ENCODE results near the gene C4orf54. TPM values are rescaled to one million over a fixed set of nuclear protein-coding genes. Genes with fewer than 3 reads are reported as not detected.

C4orf54 gene
- total RNA-seq, 1 experiment from 2014 or later: not detected

DNA sequence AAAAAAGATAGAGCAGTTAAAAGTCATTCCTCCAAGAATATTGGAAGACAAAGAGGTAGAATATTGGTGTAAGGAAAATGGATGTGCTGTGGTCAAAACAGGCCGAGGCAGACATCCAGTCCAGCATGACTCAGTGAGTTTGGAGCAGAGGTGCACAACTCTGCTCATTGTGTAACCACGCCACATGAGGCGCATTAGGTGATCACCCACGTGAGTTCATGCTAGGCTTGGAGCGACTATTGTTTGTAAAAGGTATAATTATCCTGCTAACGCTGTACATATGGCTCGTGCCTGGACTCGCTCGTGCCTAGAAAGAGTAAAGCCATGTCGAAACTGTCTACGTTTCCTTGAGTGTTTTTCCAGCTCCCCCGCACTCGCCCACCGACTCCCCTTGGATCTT lies 23.9 kb downstream of the C4orf54 start:
- DNase-seq (ENCODE audit: low read depth, low spot score) (no peak), ATAC-seq (no peak)
- ChIA-PET POLR2A (no interaction called here), CTCF (no interaction called here)
- Histone ChIP-seq H3K9me3 (ENCODE audit: control insufficient read depth, insufficient read depth, low read depth, low read length) (no peaks in the 10 kb centered on the region), H3K36me3 (ENCODE audit: control insufficient read depth, insufficient read depth, low read length) (no peaks in the 10 kb centered on the region), H3K4me1 (ENCODE audit: control insufficient read depth, insufficient read depth, low read length) (no peaks in the 10 kb centered on the region), H3K27ac (ENCODE audit: low read length) (no peak overlapping the region), H3K4me3 (ENCODE audit: low read depth in 2 of 2, low read length in 2 of 2) (no peak overlapping the region), H3K27me3 (ENCODE audit: control insufficient read depth, insufficient read depth, low read length) (no peaks in the 10 kb centered on the region)
- intact Hi-C loops (cut with micrococcal nuclease; ENCODE audit: unreplicated experiment) (no loop called here), in situ Hi-C loops (cut with HindIII; ENCODE audit: low pct_unique_long_range_greater_than_20kb, low sequenced_read_pairs) (no loop called here)
- BruUV-seq (replicated peaks): no TSS peak
- TF ChIP-seq TCF7L2 (IDR thresholded peaks at IDR 0.05; ENCODE audit: low read depth, low read length) (no peak), SIN3A (IDR thresholded peaks at IDR 0.05; ENCODE audit: borderline replicate concordance, insufficient read depth, low read depth, low read length) (no peak), POLR2AphosphoS5 (IDR thresholded peaks at IDR 0.05; ENCODE audit: low read depth, low read length) (no peak)
- TF ChIP-seq, protein P1, sequence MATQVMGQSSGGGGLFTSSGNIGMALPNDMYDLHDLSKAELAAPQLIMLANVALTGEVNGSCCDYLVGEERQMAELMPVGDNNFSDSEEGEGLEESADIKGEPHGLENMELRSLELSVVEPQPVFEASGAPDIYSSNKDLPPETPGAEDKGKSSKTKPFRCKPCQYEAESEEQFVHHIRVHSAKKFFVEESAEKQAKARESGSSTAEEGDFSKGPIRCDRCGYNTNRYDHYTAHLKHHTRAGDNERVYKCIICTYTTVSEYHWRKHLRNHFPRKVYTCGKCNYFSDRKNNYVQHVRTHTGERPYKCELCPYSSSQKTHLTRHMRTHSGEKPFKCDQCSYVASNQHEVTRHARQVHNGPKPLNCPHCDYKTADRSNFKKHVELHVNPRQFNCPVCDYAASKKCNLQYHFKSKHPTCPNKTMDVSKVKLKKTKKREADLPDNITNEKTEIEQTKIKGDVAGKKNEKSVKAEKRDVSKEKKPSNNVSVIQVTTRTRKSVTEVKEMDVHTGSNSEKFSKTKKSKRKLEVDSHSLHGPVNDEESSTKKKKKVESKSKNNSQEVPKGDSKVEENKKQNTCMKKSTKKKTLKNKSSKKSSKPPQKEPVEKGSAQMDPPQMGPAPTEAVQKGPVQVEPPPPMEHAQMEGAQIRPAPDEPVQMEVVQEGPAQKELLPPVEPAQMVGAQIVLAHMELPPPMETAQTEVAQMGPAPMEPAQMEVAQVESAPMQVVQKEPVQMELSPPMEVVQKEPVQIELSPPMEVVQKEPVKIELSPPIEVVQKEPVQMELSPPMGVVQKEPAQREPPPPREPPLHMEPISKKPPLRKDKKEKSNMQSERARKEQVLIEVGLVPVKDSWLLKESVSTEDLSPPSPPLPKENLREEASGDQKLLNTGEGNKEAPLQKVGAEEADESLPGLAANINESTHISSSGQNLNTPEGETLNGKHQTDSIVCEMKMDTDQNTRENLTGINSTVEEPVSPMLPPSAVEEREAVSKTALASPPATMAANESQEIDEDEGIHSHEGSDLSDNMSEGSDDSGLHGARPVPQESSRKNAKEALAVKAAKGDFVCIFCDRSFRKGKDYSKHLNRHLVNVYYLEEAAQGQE (IDR thresholded peaks at IDR 0.05; ENCODE audit: insufficient read depth in 1 of 2, low read depth in 2 of 2, low read length in 1 of 2): no peak
- TF ChIP-seq, protein P2, sequence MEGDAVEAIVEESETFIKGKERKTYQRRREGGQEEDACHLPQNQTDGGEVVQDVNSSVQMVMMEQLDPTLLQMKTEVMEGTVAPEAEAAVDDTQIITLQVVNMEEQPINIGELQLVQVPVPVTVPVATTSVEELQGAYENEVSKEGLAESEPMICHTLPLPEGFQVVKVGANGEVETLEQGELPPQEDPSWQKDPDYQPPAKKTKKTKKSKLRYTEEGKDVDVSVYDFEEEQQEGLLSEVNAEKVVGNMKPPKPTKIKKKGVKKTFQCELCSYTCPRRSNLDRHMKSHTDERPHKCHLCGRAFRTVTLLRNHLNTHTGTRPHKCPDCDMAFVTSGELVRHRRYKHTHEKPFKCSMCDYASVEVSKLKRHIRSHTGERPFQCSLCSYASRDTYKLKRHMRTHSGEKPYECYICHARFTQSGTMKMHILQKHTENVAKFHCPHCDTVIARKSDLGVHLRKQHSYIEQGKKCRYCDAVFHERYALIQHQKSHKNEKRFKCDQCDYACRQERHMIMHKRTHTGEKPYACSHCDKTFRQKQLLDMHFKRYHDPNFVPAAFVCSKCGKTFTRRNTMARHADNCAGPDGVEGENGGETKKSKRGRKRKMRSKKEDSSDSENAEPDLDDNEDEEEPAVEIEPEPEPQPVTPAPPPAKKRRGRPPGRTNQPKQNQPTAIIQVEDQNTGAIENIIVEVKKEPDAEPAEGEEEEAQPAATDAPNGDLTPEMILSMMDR (IDR thresholded peaks at IDR 0.05): no peak

DNA sequence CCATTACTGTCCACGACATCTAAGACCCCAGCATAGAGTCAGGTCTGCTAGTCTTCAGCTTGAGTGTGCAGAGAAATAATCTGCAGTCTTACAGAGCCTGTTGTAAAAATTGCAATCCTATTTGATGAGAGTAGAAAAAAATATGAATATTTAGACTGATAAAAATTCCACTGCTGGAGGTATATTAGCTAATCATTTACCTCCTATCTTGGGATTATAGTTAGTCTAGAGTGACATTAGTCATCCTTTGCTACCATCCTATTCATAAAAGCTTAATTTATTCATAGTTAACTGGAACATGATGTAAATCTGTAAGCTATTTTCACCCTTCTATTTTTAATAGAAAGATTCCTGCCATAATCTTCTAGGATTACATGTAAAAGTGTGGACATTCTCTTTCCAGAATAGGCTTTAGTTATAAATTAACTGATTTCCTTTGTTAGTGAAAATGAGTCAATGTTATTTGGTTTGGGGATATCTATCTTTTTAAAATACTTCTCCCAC lies 26.7 kb downstream of the C4orf54 start:
- H3K27ac ChIP-seq (ENCODE audit: low read length): no peak overlapping the region
- no peak overlapping the region for H3K4me3 ChIP-seq (ENCODE audit: low read depth in 2 of 2, low read length in 2 of 2)
- in situ Hi-C loops (cut with HindIII; ENCODE audit: low pct_unique_long_range_greater_than_20kb, low sequenced_read_pairs): no loop called here
- intact Hi-C loops (cut with micrococcal nuclease; ENCODE audit: unreplicated experiment): no loop called here
- ATAC-seq (no peak), DNase-seq (ENCODE audit: low read depth, low spot score) (no peak)
- CTCF ChIA-PET: no interaction called here
- no peaks in the 10 kb centered on the region for H3K9me3 ChIP-seq (ENCODE audit: control insufficient read depth, insufficient read depth, low read depth, low read length)
- H3K27me3 ChIP-seq (ENCODE audit: control insufficient read depth, insufficient read depth, low read length): no peaks in the 10 kb centered on the region
- TF ChIP-seq SIN3A (IDR thresholded peaks at IDR 0.05; ENCODE audit: borderline replicate concordance, insufficient read depth, low read depth, low read length) (no peak), TCF7L2 (IDR thresholded peaks at IDR 0.05; ENCODE audit: low read depth, low read length) (no peak), POLR2AphosphoS5 (IDR thresholded peaks at IDR 0.05; ENCODE audit: low read depth, low read length) (no peak)
- TF ChIP-seq, protein P2 (IDR thresholded peaks at IDR 0.05): no peak
- TF ChIP-seq, protein P1 (IDR thresholded peaks at IDR 0.05; ENCODE audit: insufficient read depth in 1 of 2, low read depth in 2 of 2, low read length in 1 of 2): no peak
- BruUV-seq (replicated peaks): no TSS peak
- no peaks in the 10 kb centered on the region for H3K36me3 ChIP-seq (ENCODE audit: control insufficient read depth, insufficient read depth, low read length)
- no peaks in the 10 kb centered on the region for H3K4me1 ChIP-seq (ENCODE audit: control insufficient read depth, insufficient read depth, low read length)
- POLR2A ChIA-PET: no interaction called here
